ENCODE data around the gene CNOT4.

Gene CNOT4

DNA sequence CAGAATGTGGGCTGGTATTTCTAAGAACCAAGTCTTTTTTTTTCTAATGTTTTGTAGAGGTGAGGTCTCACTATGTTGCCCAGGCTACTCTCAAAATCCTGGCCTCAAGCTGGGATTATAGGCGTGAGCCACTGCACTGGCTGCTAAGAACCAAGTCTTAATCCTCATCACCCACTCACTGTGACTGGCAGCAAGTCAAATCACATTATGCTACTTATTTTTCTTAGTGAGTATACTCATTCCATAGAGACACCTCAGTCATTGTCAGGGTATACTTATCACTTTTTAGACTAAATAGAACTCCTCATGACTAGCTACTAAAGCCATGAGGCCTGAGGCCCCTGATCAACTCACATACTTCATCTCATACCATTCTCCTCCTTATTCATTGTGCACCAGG, 160.2 kb downstream of the CNOT4 start:
- no peak for TF ChIP-seq CTCF (IDR thresholded peaks at IDR 0.05; ENCODE audit: low read depth, low read length)
- TF ChIP-seq MYC (IDR thresholded peaks at IDR 0.05; ENCODE audit: low read depth, low read length) = no peak
- TF ChIP-seq POLR2A (IDR thresholded peaks at IDR 0.05; ENCODE audit: extremely low read depth, insufficient read length) = no peak
- TF ChIP-seq, protein P1, sequence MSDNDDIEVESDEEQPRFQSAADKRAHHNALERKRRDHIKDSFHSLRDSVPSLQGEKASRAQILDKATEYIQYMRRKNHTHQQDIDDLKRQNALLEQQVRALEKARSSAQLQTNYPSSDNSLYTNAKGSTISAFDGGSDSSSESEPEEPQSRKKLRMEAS (IDR thresholded peaks at IDR 0.05; ENCODE audit: low read depth, low read length) = no peak
- H3K4me3 ChIP-seq (ENCODE audit: low read depth, low read length) = no peak overlapping the region
- DNase-seq (ENCODE audit: low read depth) = no peak

- no peak for DNase-seq (ENCODE audit: low read depth)
- H3K4me3 ChIP-seq (ENCODE audit: low read depth, low read length) = no peak overlapping the region
- TF ChIP-seq, protein P1 (IDR thresholded peaks at IDR 0.05; ENCODE audit: low read depth, low read length) = no peak
- TF ChIP-seq CTCF (IDR thresholded peaks at IDR 0.05; ENCODE audit: low read depth, low read length) = no peak
- no peak for TF ChIP-seq POLR2A (IDR thresholded peaks at IDR 0.05; ENCODE audit: extremely low read depth, insufficient read length)
- no peak for TF ChIP-seq MYC (IDR thresholded peaks at IDR 0.05; ENCODE audit: low read depth, low read length)
These were observed 161.4 kb downstream of the CNOT4 start for GRCh38 chr7:135348493-135348892.

- TF ChIP-seq MYC (IDR thresholded peaks at IDR 0.05; ENCODE audit: low read depth, low read length) = no peak
- TF ChIP-seq CTCF (IDR thresholded peaks at IDR 0.05; ENCODE audit: low read depth, low read length) = no peak
- TF ChIP-seq POLR2A (IDR thresholded peaks at IDR 0.05; ENCODE audit: extremely low read depth, insufficient read length) = no peak
- TF ChIP-seq, protein P1 (IDR thresholded peaks at IDR 0.05; ENCODE audit: low read depth, low read length) = no peak
- no peak overlapping the region for H3K4me3 ChIP-seq (ENCODE audit: low read depth, low read length)
- DNase-seq (ENCODE audit: low read depth) = no peak
These were observed 166.5 kb downstream of the CNOT4 start for GRCh38 chr7:135343361-135343760.

DNA sequence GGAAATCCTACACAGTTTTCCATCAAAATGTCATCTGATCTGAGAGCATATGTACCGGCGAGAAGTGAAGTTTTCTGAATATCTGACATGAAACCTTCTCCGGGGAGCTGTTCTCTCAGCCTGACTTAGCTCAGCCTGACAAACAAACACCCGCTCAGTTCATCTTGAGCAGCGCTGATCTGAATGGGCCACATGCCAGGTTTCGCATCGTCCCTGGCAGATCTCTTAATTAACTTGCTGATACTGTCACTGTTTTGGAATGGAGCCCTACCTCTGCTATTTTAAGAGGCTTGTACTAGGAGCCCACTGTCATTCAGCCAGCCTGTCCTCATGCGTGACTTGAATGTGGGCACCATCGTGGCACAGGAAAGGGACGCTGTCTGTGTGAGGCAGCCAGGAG, 167.0 kb downstream of the CNOT4 start:
- TF ChIP-seq MYC (IDR thresholded peaks at IDR 0.05; ENCODE audit: low read depth, low read length) = no peak
- TF ChIP-seq, protein P1 (IDR thresholded peaks at IDR 0.05; ENCODE audit: low read depth, low read length) = no peak
- TF ChIP-seq CTCF (IDR thresholded peaks at IDR 0.05; ENCODE audit: low read depth, low read length) = no peak
- no peak for TF ChIP-seq POLR2A (IDR thresholded peaks at IDR 0.05; ENCODE audit: extremely low read depth, insufficient read length)
- DNase-seq (ENCODE audit: low read depth) = no peak
- no peak overlapping the region for H3K4me3 ChIP-seq (ENCODE audit: low read depth, low read length)

GRCh38 chr7:135341049-135341448, 168.9 kb downstream of the CNOT4 start:
- TF ChIP-seq, protein P1 (IDR thresholded peaks at IDR 0.05; ENCODE audit: low read depth, low read length) = no peak
- no peak for TF ChIP-seq MYC (IDR thresholded peaks at IDR 0.05; ENCODE audit: low read depth, low read length)
- TF ChIP-seq CTCF (IDR thresholded peaks at IDR 0.05; ENCODE audit: low read depth, low read length) = no peak
- TF ChIP-seq POLR2A (IDR thresholded peaks at IDR 0.05; ENCODE audit: extremely low read depth, insufficient read length) = no peak
- DNase-seq (ENCODE audit: low read depth) = peak; percentile 19
- no peak overlapping the region for H3K4me3 ChIP-seq (ENCODE audit: low read depth, low read length)
